Naive thymus-derived CD4-positive, alpha-beta T cell (primary cell): Measurements from ENCODE around the gene SRSF11. TPM values are rescaled to one million over a fixed set of nuclear protein-coding genes. Genes with fewer than 3 reads are reported as not detected.

ENCODE experiments used
- ATAC-seq: fragments of 150-1000 bp; cut with Tn5 transposase; 2 replicates; pipeline ENCODE4 v1.10.0; 2021; ENCODE audit warnings: mild to moderate bottlenecking, moderate library complexity
- CTCF ChIA-PET: fragments of 350-600 bp; sonication (Branson Sonifier 250); formaldehyde crosslinking; loops from one replicate; lab custom pipeline; 2021; ENCODE audit warnings: antibody characterized with exemption; lab: Charles Lee
- POLR2A ChIA-PET: fragments of 350-600 bp; sonication (Branson Sonifier 250); formaldehyde crosslinking; loops from one replicate; lab custom pipeline; 2021; ENCODE audit warnings: antibody characterized with exemption, inconsistent platforms; lab: Charles Lee
- DNase-seq, 9 donors: peaks; one replicate each; pipeline versions ENCODE4 v3.0.0 to v3.0.0-alpha.2; 2020 to 2022; ENCODE audit warnings: mixed read lengths in 1 of 9
- H3K27ac ChIP-seq: one replicate; pipeline ENCODE4 v1.7.0; 2013; ENCODE audit warnings: mild to moderate bottlenecking, low read depth, low read length, moderate library complexity
- H3K27me3 ChIP-seq, 2 donors: one replicate each; pipeline ENCODE4 v1.7.0; 2013; ENCODE audit warnings: low read length in 2 of 2, mild to moderate bottlenecking in 2 of 2, moderate library complexity in 2 of 2; ENCODE audit not compliant: control insufficient read depth in 2 of 2, insufficient read depth in 2 of 2
- H3K36me3 ChIP-seq, 3 experiments: 1 replicate in 2 of 3; 2 replicates in 1 of 3; pipeline ENCODE4 v1.7.0; 2013; ENCODE audit warnings: low read length in 3 of 3, mild to moderate bottlenecking in 3 of 3, moderate library complexity in 1 of 3; ENCODE audit not compliant: insufficient read depth in 3 of 3, control insufficient read depth in 2 of 3
- H3K4me1 ChIP-seq, 2 donors: one replicate each; pipeline ENCODE4 v1.7.0; 2013; ENCODE audit warnings: low read length in 2 of 2, mild to moderate bottlenecking in 2 of 2, moderate library complexity in 1 of 2; ENCODE audit not compliant: control insufficient read depth in 2 of 2, insufficient read depth in 2 of 2
- H3K4me3 ChIP-seq: 2 replicates; pipeline ENCODE4 v1.7.0; 2013; ENCODE audit warnings: mild to moderate bottlenecking, low read length
- H3K9me3 ChIP-seq, 3 experiments: 1 replicate in 2 of 3; 2 replicates in 1 of 3; pipeline ENCODE4 v1.7.0; 2013; ENCODE audit warnings: low read length in 3 of 3; ENCODE audit not compliant: control insufficient read depth in 2 of 3
- H3K27ac Mint-ChIP-seq, 9 donors: one replicate each; pipeline ENCODE4 v1.8.0; 2020 to 2022; ENCODE audit warnings: mixed read lengths in 9 of 9, mild to moderate bottlenecking in 8 of 9, moderate library complexity in 5 of 9, inconsistent platforms in 2 of 9
- H3K27me3 Mint-ChIP-seq, 5 donors: one replicate each; pipeline ENCODE4 v1.8.0; 2021 to 2022; ENCODE audit warnings: mixed read lengths in 5 of 5, mild to moderate bottlenecking in 1 of 5
- H3K36me3 Mint-ChIP-seq, 5 donors: one replicate each; pipeline ENCODE4 v1.8.0; 2020 to 2022; ENCODE audit warnings: mixed read lengths in 5 of 5, mild to moderate bottlenecking in 3 of 5, inconsistent platforms in 1 of 5
- H3K4me1 Mint-ChIP-seq, 7 donors: one replicate each; pipeline ENCODE4 v1.8.0; 2020 to 2022; ENCODE audit warnings: mixed read lengths in 7 of 7, mild to moderate bottlenecking in 3 of 7, inconsistent platforms in 1 of 7
- H3K4me3 Mint-ChIP-seq, 10 donors: one replicate each; pipeline ENCODE4 v1.8.0; 2020 to 2022; ENCODE audit warnings: mild to moderate bottlenecking in 10 of 10, mixed read lengths in 10 of 10, moderate library complexity in 6 of 10, inconsistent platforms in 2 of 10
- H3K9me3 Mint-ChIP-seq, 11 donors: one replicate each; pipeline ENCODE4 v1.8.0; 2020 to 2022; ENCODE audit warnings: mixed read lengths in 11 of 11, mild to moderate bottlenecking in 4 of 11, inconsistent platforms in 1 of 11, moderate library complexity in 1 of 11
- intact Hi-C, 2 donors: fragments of 100-400 bp; cut with micrococcal nuclease; formaldehyde crosslinking; loops; one replicate each; pipeline ENCODE4 v1.15.1; 2023
- polyA plus RNA-seq, 2 donors: library from polyadenylated mRNA; unstranded; fragments of 300-500 nt; fragmentation: Illumina TruSeq; gene quantifications; one replicate each; pipeline ENCODE4 v1.2.3, GENCODE V29; 2021
- total RNA-seq, 6 experiments: library from RNA in 5 of 6; stranded (reverse) in 5 of 6; gene quantifications; 1 replicate in 5 of 6; 2 replicates in 1 of 6; pipeline ENCODE4 v1.2.3 and lab custom pipeline; 2021 to 2026

The SRSF11 gene
- total and polyA plus RNA-seq, 7 experiments from 2014 or later, result 86.3 to 413 (median 293) TPM

DNA sequence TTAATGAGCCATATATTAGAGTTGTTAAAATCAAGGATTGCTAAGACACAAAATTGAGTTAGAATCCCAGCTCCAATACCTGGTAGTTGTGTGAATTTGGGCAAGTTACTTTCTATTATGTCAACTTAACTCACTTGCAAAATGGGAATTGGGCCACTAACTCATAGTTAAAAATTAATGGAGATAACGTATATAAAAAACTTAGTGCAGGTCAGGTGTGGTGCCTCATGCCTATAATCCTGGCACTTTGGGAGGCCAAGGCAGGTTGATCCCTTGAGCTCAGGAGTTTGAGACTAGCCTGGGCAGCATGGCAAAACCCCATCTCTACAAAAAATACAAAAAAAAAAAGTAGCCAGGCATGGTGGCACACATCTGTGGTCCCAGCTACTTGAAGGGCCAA lies 57.5 kb downstream of the SRSF11 start:
- H3K36me3 Mint-ChIP-seq, result peaks cover 4 to 38% (median 19%) of the 10 kb centered on the region in 5 donors
- no peaks in the 10 kb centered on the region for H3K27me3 Mint-ChIP-seq
- H3K27ac Mint-ChIP-seq, result peak overlapping the region in 1 of 9 donors; percentile 21
- intact Hi-C loops, result no loop called here
- DNase-seq, result no peak
- ChIA-PET CTCF (no interaction called here), POLR2A (no interaction called here)
- no peak for ATAC-seq
- H3K4me3 ChIP-seq, result no peak overlapping the region
- no peak overlapping the region for H3K4me3 Mint-ChIP-seq
- no peaks in the 10 kb centered on the region for H3K9me3 ChIP-seq
- H3K4me1 ChIP-seq, result no peaks in the 10 kb centered on the region
- no peak overlapping the region for H3K27ac ChIP-seq
- H3K9me3 Mint-ChIP-seq, result no peaks in the 10 kb centered on the region
- H3K4me1 Mint-ChIP-seq, result peaks cover 0 to 6% (median 0%) of the 10 kb centered on the region in 7 donors
- peaks cover 0 to 11% (median 5%) of the 10 kb centered on the region in 3 experiments for H3K36me3 ChIP-seq
- no peaks in the 10 kb centered on the region for H3K27me3 ChIP-seq

GRCh38 chr1:70284366-70284765 lies 63.2 kb downstream of the SRSF11 start:
- ChIA-PET POLR2A (interaction anchor here (0.7 kb wide), 1 partner anchor 62 kb away, joined by 3 read pairs; no protein-coding TSS in a partner anchor), CTCF (no interaction called here)
- Histone ChIP-seq H3K27me3 (no peaks in the 10 kb centered on the region), H3K4me1 (no peaks in the 10 kb centered on the region), H3K36me3 (no peaks in the 10 kb centered on the region), H3K4me3 (no peak overlapping the region), H3K27ac (no peak overlapping the region), H3K9me3 (no peaks in the 10 kb centered on the region)
- H3K36me3 Mint-ChIP-seq, result peaks cover 0 to 33% (median 15%) of the 10 kb centered on the region in 5 donors
- peak overlapping the region in 2 of 9 donors; percentile 6 to 53 for H3K27ac Mint-ChIP-seq
- H3K9me3 Mint-ChIP-seq, result no peaks in the 10 kb centered on the region
- ATAC-seq (no peak), DNase-seq (no peak)
- no peak overlapping the region for H3K4me3 Mint-ChIP-seq
- intact Hi-C loops, result loop anchor here in 1 of 2 donors (5.0 to 10.0 kb wide), 2 partner anchors 37 to 50 kb away; no protein-coding TSS in a partner anchor
- H3K27me3 Mint-ChIP-seq, result no peaks in the 10 kb centered on the region
- peaks cover 0 to 6% (median 0%) of the 10 kb centered on the region in 7 donors for H3K4me1 Mint-ChIP-seq

DNA sequence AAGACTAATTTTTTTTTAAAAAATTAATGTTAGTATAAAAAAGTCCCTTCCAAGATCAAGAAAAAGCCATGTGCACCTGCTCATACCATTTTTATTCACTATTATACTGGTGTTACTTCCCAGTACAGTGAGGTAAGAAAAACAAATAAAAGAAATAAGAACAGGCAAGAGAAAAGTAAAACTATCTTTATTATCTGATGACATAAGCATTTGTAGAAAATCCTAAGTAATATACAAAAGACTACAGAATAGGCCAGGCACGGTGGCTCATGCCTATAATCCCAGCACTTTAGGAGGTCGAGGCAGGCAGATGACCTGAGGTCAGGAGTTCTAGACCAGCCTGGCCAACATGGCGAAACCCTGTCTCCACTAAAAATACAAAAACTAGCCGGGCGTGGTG lies 65.3 kb downstream of the SRSF11 start:
- H3K9me3 Mint-ChIP-seq, result no peaks in the 10 kb centered on the region
- intact Hi-C loops, result loop anchor here in 1 of 2 donors (10.0 kb wide), 1 partner anchor 48 kb away; no protein-coding TSS in a partner anchor

DNA sequence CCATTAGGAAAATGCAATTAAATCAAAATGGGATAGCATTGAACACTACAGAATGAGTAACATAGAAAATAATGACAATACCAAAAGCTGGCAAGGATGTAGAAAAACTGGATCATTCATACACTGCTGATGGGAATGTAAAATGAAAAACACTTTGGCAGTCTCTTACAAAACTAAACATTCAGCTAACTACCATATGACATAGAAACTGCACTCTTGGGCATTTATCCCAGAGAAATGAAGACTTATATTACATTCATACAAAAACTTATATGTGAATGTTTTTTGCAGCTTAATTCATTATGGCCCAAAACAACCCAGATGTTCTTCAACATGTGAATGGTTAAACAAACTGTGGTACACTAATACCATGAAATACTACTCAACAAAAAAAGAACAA lies 67.0 kb downstream of the SRSF11 start:
- peak overlapping the region in 1 of 9 donors; percentile 20 for H3K27ac Mint-ChIP-seq
- intact Hi-C loops, result loop anchor here in 1 of 2 donors (10.0 kb wide), 1 partner anchor 47 kb away; no protein-coding TSS in a partner anchor

More for the DNA sequence above, 65.3 kb downstream of the SRSF11 start:
- ChIA-PET CTCF (interaction anchor here (0.6 kb wide), 1 partner anchor 29 kb away, joined by 3 read pairs; no protein-coding TSS in a partner anchor), POLR2A (interaction anchor here (1.3 kb wide), 1 partner anchor 69 kb away, joined by 5 read pairs; the partner anchor contains the start of gene ANKRD13C)
- no peak for ATAC-seq
- H3K9me3 ChIP-seq, result no peaks in the 10 kb centered on the region
- no peaks in the 10 kb centered on the region for H3K27me3 ChIP-seq
- H3K27ac ChIP-seq, result no peak overlapping the region
- DNase-seq, result no peak
- H3K4me3 Mint-ChIP-seq, result no peak overlapping the region
- H3K4me1 Mint-ChIP-seq, result peaks cover 0 to 1% (median 0%) of the 10 kb centered on the region in 7 donors
- H3K27me3 Mint-ChIP-seq, result no peaks in the 10 kb centered on the region
- no peak overlapping the region for H3K27ac Mint-ChIP-seq
- H3K36me3 ChIP-seq, result peaks cover 0 to 11% (median 4%) of the 10 kb centered on the region in 3 experiments
- H3K36me3 Mint-ChIP-seq, result peaks cover 0 to 34% (median 9%) of the 10 kb centered on the region in 5 donors
- no peak overlapping the region for H3K4me3 ChIP-seq
- H3K4me1 ChIP-seq, result no peaks in the 10 kb centered on the region

DNA sequence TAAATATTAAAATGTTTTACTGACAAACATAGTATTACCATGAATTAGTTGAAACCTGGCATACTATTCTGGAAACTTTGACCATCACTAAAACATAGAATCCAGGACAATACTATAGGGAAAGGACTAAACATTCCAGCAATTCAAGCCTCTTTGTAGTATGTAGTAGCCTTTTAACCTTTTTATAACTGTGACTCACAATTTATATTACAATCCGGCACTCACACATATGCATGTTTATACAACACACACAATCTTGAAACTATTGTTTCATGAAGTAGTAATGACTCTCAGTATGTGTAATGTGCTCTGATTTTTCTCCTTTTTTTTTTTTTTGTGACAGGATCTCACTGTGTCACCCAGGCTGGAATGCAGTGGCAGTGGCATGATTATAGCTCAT lies 69.0 kb downstream of the SRSF11 start:
- Mint-ChIP-seq H3K4me3 (no peak overlapping the region), H3K9me3 (no peaks in the 10 kb centered on the region), H3K27me3 (no peaks in the 10 kb centered on the region), H3K27ac (no peak overlapping the region), H3K36me3 (peaks cover 4 to 45% (median 20%) of the 10 kb centered on the region in 5 donors), H3K4me1 (peaks cover 0 to 6% (median 0%) of the 10 kb centered on the region in 7 donors)
- Histone ChIP-seq H3K36me3 (peaks cover 0 to 39% (median 4%) of the 10 kb centered on the region in 3 experiments), H3K9me3 (no peaks in the 10 kb centered on the region), H3K27me3 (no peaks in the 10 kb centered on the region), H3K27ac (no peak overlapping the region), H3K4me1 (no peaks in the 10 kb centered on the region), H3K4me3 (no peak overlapping the region)
- DNase-seq (no peak), ATAC-seq (no peak)
- intact Hi-C loops, result no loop called here
- ChIA-PET CTCF (no interaction called here), POLR2A (no interaction called here)

More for the DNA sequence above, 67.0 kb downstream of the SRSF11 start:
- ATAC-seq, result no peak
- no peak for DNase-seq
- Mint-ChIP-seq H3K27me3 (no peaks in the 10 kb centered on the region), H3K4me3 (no peak overlapping the region), H3K9me3 (no peaks in the 10 kb centered on the region), H3K4me1 (peaks cover 0 to 1% (median 0%) of the 10 kb centered on the region in 7 donors), H3K36me3 (peaks cover 1 to 42% (median 16%) of the 10 kb centered on the region in 5 donors)
- H3K4me1 ChIP-seq, result no peaks in the 10 kb centered on the region
- POLR2A ChIA-PET, result no interaction called here
- H3K27me3 ChIP-seq, result no peaks in the 10 kb centered on the region
- no peak overlapping the region for H3K4me3 ChIP-seq
- no peak overlapping the region for H3K27ac ChIP-seq
- H3K9me3 ChIP-seq, result no peaks in the 10 kb centered on the region
- peaks cover 0 to 23% (median 4%) of the 10 kb centered on the region in 3 experiments for H3K36me3 ChIP-seq
- CTCF ChIA-PET, result no interaction called here

DNA sequence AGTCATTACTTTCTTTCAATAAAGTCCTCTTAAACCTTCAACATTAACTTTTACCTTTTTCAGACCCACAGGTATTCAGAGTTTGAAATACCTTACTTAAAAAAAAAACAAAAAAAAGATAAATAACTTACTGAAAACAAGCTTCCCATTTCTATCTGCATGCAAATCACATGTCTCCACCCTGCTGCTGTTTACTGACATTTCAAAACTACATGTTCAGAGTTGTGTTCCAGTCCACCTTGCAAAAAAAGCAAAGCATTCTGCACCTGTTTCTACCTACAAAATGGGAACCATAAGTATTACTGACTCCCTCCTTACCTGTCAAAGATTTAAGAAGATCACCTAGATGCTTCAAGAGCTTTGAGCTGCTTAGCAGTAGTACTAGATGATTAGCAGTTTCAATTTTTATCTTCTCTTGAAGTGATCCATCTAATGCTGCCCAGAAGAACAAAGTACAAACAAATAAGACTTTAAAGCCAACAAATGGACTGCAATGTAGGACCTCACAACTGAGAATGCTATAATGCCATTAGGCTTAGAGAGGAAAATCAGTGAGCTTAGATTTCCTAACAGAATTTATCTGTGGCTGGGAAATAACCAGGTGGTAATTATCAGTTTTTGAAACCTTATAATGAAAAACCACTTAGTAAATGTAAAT lies 72.1 kb downstream of the SRSF11 start:
- no peak overlapping the region for H3K4me3 Mint-ChIP-seq
- peak overlapping the region in 3 of 9 donors; percentile 32 to 85 (median 68) for H3K27ac Mint-ChIP-seq
- POLR2A ChIA-PET, result no interaction called here

More for the DNA sequence above, 72.1 kb downstream of the SRSF11 start:
- Mint-ChIP-seq H3K9me3 (no peaks in the 10 kb centered on the region), H3K4me1 (peaks cover 0 to 6% (median 0%) of the 10 kb centered on the region in 7 donors), H3K27me3 (no peaks in the 10 kb centered on the region), H3K36me3 (peaks cover 4 to 50% (median 22%) of the 10 kb centered on the region in 5 donors)
- CTCF ChIA-PET, result no interaction called here
- Histone ChIP-seq H3K27me3 (no peaks in the 10 kb centered on the region), H3K27ac (no peak overlapping the region), H3K36me3 (peaks cover 4 to 39% (median 9%) of the 10 kb centered on the region in 3 experiments), H3K4me3 (no peak overlapping the region), H3K4me1 (no peaks in the 10 kb centered on the region), H3K9me3 (no peaks in the 10 kb centered on the region)
- no peak for ATAC-seq
- DNase-seq, result no peak
- intact Hi-C loops, result no loop called here
